SK-N-SH (cell line): ENCODE results near the gene HOXC6. TPM values are rescaled to one million over a fixed set of nuclear protein-coding genes. Genes with fewer than 3 reads are reported as not detected.
A peak's percentile ranks its signal among the peaks of the same experiment; 100 is the strongest.

ENCODE experiments used
- CTCF ChIA-PET: fragments of 300-600, 350-600 bp; formaldehyde crosslinking; extraction: SDS; loops from one replicate; lab custom pipeline; 2021; lab: Yijun Ruan, JAX
- POLR2A ChIA-PET: fragments of 350-600 bp; sonication (Branson Sonifier 250); formaldehyde crosslinking; extraction: SDS; loops from one replicate; lab custom pipeline; 2020; ENCODE audit warnings: antibody characterized with exemption, inconsistent platforms; lab: Yijun Ruan, JAX
- DNase-seq: peaks from one replicate; pipeline ENCODE4 v3.0.0; 2012
- H2AFZ ChIP-seq: fragments of 200-600 bp; sonication (generic); 2 replicates; pipeline ENCODE4 v1.8.1; 2016; ENCODE audit warnings: antibody characterized with exemption, mild to moderate bottlenecking, low read depth
- H3F3A ChIP-seq: fragments of 200-600 bp; sonication (generic); replicated peaks from 2 replicates; pipeline ENCODE3; 2016; ENCODE audit warnings: antibody characterized with exemption, mild to moderate bottlenecking; ENCODE audit not compliant: insufficient read depth
- H3K27ac ChIP-seq, 2 experiments: fragments of 200-500 bp in 1 of 2; fragments of 200-600 bp in 1 of 2; sonication (Bioruptor generic) in 1 of 2; sonication (generic), shearing (Covaris generic) in 1 of 2; 2 replicates each; pipeline versions ENCODE4 v1.5.1 to v1.6.1; 2014 to 2016; ENCODE audit warnings: low read depth in 2 of 2, inconsistent platforms in 1 of 2, low read length in 1 of 2, mild to moderate bottlenecking in 1 of 2, mixed read lengths in 1 of 2
- H3K27me3 ChIP-seq: fragments of 200-600 bp; sonication (generic), shearing (Covaris generic); 2 replicates; pipeline ENCODE4 v1.6.1; 2016; ENCODE audit warnings: mixed run types; ENCODE audit not compliant: insufficient read depth
- H3K36me3 ChIP-seq, 2 experiments: fragments of 200-500 bp in 1 of 2; fragments of 200-600 bp in 1 of 2; sonication (Bioruptor generic) in 1 of 2; sonication (generic) in 1 of 2; replicated peaks in 1 of 2; 2 replicates each; pipeline versions ENCODE3 to v1.5.1; 2014 to 2016; ENCODE audit warnings: low read length in 1 of 2, mild to moderate bottlenecking in 1 of 2; ENCODE audit not compliant: insufficient read depth in 2 of 2, control insufficient read depth in 1 of 2
- H3K4me1 ChIP-seq, 2 experiments: fragments of 200-500 bp in 1 of 2; fragments of 200-600 bp in 1 of 2; sonication (Bioruptor generic) in 1 of 2; sonication (generic), shearing (Covaris generic) in 1 of 2; 2 replicates each; pipeline versions ENCODE4 v1.5.1 to v1.6.1; 2014 to 2016; ENCODE audit warnings: low read depth in 1 of 2, low read length in 1 of 2, mixed run types in 1 of 2; ENCODE audit not compliant: insufficient read depth in 2 of 2, control insufficient read depth in 1 of 2
- H3K4me2 ChIP-seq: fragments of 200-600 bp; sonication (generic), shearing (Covaris generic); 2 replicates; pipeline ENCODE4 v1.6.1; 2017; ENCODE audit warnings: mixed run types
- H3K4me3 ChIP-seq, 2 experiments: fragments of 200-500 bp in 1 of 2; fragments of 200-600 bp in 1 of 2; sonication (Bioruptor generic) in 1 of 2; sonication (generic), shearing (Covaris generic) in 1 of 2; 2 replicates each; pipeline versions ENCODE4 v1.5.1 to v1.8.1; 2014 to 2016; ENCODE audit warnings: low read depth in 2 of 2, inconsistent platforms in 1 of 2, low read length in 1 of 2, mild to moderate bottlenecking in 1 of 2, mixed read lengths in 1 of 2, moderate library complexity in 1 of 2
- H3K79me2 ChIP-seq: fragments of 200-600 bp; sonication (generic); 2 replicates; pipeline ENCODE4 v1.8.1; 2017; ENCODE audit warnings: mild to moderate bottlenecking; ENCODE audit not compliant: insufficient read depth
- H3K9ac ChIP-seq: fragments of 200-600 bp; sonication (generic); 2 replicates; pipeline ENCODE4 v1.6.1; 2017; ENCODE audit warnings: mixed run types
- H3K9me2 ChIP-seq: fragments of 200-600 bp; sonication (generic); 2 replicates; pipeline ENCODE4 v1.6.1; 2017; ENCODE audit warnings: mixed run types
- H3K9me3 ChIP-seq: fragments of 200-600 bp; sonication (generic); 2 replicates; pipeline ENCODE4 v1.6.1; 2017; ENCODE audit warnings: mixed run types, mild to moderate bottlenecking, moderate library complexity
- H4K20me1 ChIP-seq: fragments of 200-600 bp; sonication (generic); 2 replicates; pipeline ENCODE4 v1.6.1; 2017; ENCODE audit warnings: mild to moderate bottlenecking, mixed run types; ENCODE audit not compliant: insufficient read depth
- JUND ChIP-seq: IDR thresholded peaks from 2 replicates; pipeline ENCODE4 v1.4.0; 2012
- MXI1 ChIP-seq: IDR thresholded peaks from 2 replicates; pipeline ENCODE4 v1.6.1; 2012; ENCODE audit warnings: mild to moderate bottlenecking, low read depth, low read length, improper control_type of control experiment
- NFIC ChIP-seq: IDR thresholded peaks from 2 replicates; pipeline ENCODE4 v1.4.0; 2012; ENCODE audit warnings: borderline replicate concordance
- POLR2AphosphoS5 ChIP-seq: IDR thresholded peaks from 2 replicates; pipeline ENCODE4 v1.6.1; 2012; ENCODE audit warnings: low read depth, low read length
- WGBS: methylation state at CpG from one replicate; pipeline ENCODE4 v1.1.6; 2017; ENCODE audit warnings: low lambda C conversion rate; 5-methylcytosine and 5-hydroxymethylcytosine counted together
- polyA plus RNA-seq, 3 experiments: library from polyadenylated mRNA; depleted of rRNA; stranded (reverse); fragments of >200 nt; gene quantifications; 2 replicates each; pipeline ENCODE4 v1.2.3, GENCODE V29; 2012
- TF ChIP-seq, protein P1 (sequence below): IDR thresholded peaks from 2 replicates; pipeline ENCODE4 v1.6.1; 2012; ENCODE audit warnings: mild to moderate bottlenecking, low read depth, low read length, moderate library complexity
- TF ChIP-seq, protein P2 (sequence below): IDR thresholded peaks from 2 replicates; pipeline ENCODE4 v1.4.0; 2012; ENCODE audit warnings: low read depth, borderline replicate concordance
- TF ChIP-seq, protein P3 (sequence below): IDR thresholded peaks from 2 replicates; pipeline ENCODE4; 2012

HOXC6 gene
- polyA plus RNA-seq, 1 of the 3 experiments (the other 2 are of a cell fraction): 9.1 TPM

DNA sequence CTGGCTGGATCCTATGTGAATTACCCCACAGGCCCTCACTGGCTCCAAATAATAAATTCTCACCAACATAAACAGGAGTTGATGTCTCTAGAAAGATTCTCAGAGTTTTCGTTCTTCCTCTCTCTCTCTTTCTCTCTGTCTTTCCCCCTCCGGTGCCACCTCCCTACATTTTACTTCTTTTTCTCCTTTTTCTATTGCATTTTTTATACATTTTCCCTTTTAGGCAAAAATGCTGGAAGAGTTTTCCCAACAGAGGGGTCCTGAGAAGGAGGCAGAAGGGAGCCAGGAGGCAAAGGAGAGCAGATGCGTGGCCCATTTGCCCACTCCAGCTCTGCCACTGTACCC is 826 bp upstream of the HOXC6 start:
- peak overlapping the region; percentile 96; the same call in 1 of the 2 replicates for H2AFZ ChIP-seq
- H3K27me3 ChIP-seq: no peaks in the 10 kb centered on the region
- H3K9me2 ChIP-seq: no peaks in the 10 kb centered on the region
- WGBS: 97% methylated on average over 3 of the region's 3 CpGs
- ChIA-PET POLR2A (interaction anchor here (0.7 to 1.2 kb wide), 3 partner anchors 10 to 108 kb away, joined by 3 read pairs; partner anchors contain the start of gene HOXC8), CTCF (interaction anchor here (0.7 to 23.2 kb wide), 6 partner anchors 14 to 187 kb away, joined by 3 to 548 read pairs (median 82); partner anchors contain the start of genes HOXC10, HOXC8 and SMUG1)
- no peak for TF ChIP-seq POLR2AphosphoS5
- no peaks in the 10 kb centered on the region for H3K79me2 ChIP-seq
- no peaks in the 10 kb centered on the region for H3K36me3 ChIP-seq
- peaks cover 0 to 28% of the 10 kb centered on the region in 2 experiments; a peak in 1 of 4 replicates for H3K4me1 ChIP-seq
- H3F3A ChIP-seq: peaks cover 3% of the 10 kb centered on the region
- no peak for DNase-seq
- H3K27ac ChIP-seq: no peak overlapping the region
- no peaks in the 10 kb centered on the region for H4K20me1 ChIP-seq
- H3K9me3 ChIP-seq: no peaks in the 10 kb centered on the region
- no peak overlapping the region for H3K9ac ChIP-seq
- peak overlapping the region; percentile 22; the same call in 1 of the 2 replicates for H3K4me2 ChIP-seq
- no peak overlapping the region for H3K4me3 ChIP-seq

DNA sequence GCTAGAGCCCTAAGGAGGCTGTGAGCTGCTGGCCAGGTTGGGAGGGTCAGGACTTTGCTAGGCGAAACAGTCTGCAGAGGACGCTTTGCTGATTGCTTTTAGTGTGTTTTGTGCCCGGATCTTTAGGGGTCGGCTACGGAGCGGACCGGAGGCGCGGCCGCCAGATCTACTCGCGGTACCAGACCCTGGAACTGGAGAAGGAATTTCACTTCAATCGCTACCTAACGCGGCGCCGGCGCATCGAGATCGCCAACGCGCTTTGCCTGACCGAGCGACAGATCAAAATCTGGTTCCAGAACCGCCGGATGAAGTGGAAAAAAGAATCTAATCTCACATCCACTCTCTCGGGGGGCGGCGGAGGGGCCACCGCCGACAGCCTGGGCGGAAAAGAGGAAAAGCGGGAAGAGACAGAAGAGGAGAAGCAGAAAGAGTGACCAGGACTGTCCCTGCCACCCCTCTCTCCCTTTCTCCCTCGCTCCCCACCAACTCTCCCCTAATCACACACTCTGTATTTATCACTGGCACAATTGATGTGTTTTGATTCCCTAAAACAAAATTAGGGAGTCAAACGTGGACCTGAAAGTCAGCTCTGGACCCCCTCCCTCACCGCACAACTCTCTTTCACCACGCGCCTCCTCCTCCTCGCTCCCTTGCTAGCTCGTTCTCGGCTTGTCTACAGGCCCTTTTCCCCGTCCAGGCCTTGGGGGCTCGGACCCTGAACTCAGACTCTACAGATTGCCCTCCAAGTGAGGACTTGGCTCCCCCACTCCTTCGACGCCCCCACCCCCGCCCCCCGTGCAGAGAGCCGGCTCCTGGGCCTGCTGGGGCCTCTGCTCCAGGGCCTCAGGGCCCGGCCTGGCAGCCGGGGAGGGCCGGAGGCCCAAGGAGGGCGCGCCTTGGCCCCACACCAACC is 1.5 kb downstream of the HOXC6 start:
- Histone ChIP-seq H3K27ac (no peak overlapping the region; a peak in 1 of 4 replicates), H3K4me3 (peak overlapping the region in 1 of 2 experiments; percentile 19; a peak in 1 of 4 replicates), H3K9me3 (no peaks in the 10 kb centered on the region), H3K9ac (no peak overlapping the region), H3K36me3 (no peaks in the 10 kb centered on the region), H3K4me1 (peaks cover 0 to 28% of the 10 kb centered on the region in 2 experiments; a peak in 1 of 4 replicates), H2AFZ (no peak overlapping the region), H3F3A (peaks cover 4% of the 10 kb centered on the region), H3K79me2 (no peaks in the 10 kb centered on the region), H4K20me1 (no peaks in the 10 kb centered on the region), H3K9me2 (no peaks in the 10 kb centered on the region), H3K4me2 (no peak overlapping the region), H3K27me3 (no peaks in the 10 kb centered on the region)
- ChIA-PET POLR2A (no interaction called here), CTCF (interaction anchor here (0.7 to 23.2 kb wide), 10 partner anchors 13 to 189 kb away, joined by 3 to 548 read pairs (median 25); partner anchors contain the start of genes HOXC10, HOXC4, HOXC8 and SMUG1)
- DNase-seq: no peak
- TF ChIP-seq, protein P1, sequence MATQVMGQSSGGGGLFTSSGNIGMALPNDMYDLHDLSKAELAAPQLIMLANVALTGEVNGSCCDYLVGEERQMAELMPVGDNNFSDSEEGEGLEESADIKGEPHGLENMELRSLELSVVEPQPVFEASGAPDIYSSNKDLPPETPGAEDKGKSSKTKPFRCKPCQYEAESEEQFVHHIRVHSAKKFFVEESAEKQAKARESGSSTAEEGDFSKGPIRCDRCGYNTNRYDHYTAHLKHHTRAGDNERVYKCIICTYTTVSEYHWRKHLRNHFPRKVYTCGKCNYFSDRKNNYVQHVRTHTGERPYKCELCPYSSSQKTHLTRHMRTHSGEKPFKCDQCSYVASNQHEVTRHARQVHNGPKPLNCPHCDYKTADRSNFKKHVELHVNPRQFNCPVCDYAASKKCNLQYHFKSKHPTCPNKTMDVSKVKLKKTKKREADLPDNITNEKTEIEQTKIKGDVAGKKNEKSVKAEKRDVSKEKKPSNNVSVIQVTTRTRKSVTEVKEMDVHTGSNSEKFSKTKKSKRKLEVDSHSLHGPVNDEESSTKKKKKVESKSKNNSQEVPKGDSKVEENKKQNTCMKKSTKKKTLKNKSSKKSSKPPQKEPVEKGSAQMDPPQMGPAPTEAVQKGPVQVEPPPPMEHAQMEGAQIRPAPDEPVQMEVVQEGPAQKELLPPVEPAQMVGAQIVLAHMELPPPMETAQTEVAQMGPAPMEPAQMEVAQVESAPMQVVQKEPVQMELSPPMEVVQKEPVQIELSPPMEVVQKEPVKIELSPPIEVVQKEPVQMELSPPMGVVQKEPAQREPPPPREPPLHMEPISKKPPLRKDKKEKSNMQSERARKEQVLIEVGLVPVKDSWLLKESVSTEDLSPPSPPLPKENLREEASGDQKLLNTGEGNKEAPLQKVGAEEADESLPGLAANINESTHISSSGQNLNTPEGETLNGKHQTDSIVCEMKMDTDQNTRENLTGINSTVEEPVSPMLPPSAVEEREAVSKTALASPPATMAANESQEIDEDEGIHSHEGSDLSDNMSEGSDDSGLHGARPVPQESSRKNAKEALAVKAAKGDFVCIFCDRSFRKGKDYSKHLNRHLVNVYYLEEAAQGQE: no peak
- TF ChIP-seq, protein P2, sequence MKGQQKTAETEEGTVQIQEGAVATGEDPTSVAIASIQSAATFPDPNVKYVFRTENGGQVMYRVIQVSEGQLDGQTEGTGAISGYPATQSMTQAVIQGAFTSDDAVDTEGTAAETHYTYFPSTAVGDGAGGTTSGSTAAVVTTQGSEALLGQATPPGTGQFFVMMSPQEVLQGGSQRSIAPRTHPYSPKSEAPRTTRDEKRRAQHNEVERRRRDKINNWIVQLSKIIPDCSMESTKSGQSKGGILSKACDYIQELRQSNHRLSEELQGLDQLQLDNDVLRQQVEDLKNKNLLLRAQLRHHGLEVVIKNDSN: no peak
- TF ChIP-seq, protein P3, sequence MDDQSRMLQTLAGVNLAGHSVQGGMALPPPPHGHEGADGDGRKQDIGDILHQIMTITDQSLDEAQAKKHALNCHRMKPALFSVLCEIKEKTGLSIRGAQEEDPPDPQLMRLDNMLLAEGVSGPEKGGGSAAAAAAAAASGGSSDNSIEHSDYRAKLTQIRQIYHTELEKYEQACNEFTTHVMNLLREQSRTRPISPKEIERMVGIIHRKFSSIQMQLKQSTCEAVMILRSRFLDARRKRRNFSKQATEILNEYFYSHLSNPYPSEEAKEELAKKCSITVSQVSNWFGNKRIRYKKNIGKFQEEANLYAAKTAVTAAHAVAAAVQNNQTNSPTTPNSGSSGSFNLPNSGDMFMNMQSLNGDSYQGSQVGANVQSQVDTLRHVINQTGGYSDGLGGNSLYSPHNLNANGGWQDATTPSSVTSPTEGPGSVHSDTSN: no peak
- TF ChIP-seq MXI1 (no peak), POLR2AphosphoS5 (no peak), JUND (no peak), NFIC (no peak)
- 94% methylated on average over 49 of the region's 53 CpGs for WGBS
